Fibroblast of lung (primary cell): ENCODE results near the gene STARD9.

ENCODE experiments used
- EZH2 ChIP-seq: IDR thresholded peaks from 2 replicates; pipeline ENCODE4 v1.5.1; 2012; ENCODE audit warnings: low read length, control low read depth, mild to moderate bottlenecking; ENCODE audit errors: missing control alignments
- TF ChIP-seq, protein P1 (sequence below), 2 donors: IDR thresholded peaks in 1 of 2; conservative IDR thresholded peaks in 1 of 2; 1 replicate in 1 of 2; 2 replicates in 1 of 2; pipeline ENCODE4 v1.5.1; 2011 to 2012; ENCODE audit warnings: low read length in 2 of 2, control low read depth in 1 of 2, inconsistent platforms in 1 of 2, low read depth in 1 of 2, mild to moderate bottlenecking in 1 of 2

DNA sequence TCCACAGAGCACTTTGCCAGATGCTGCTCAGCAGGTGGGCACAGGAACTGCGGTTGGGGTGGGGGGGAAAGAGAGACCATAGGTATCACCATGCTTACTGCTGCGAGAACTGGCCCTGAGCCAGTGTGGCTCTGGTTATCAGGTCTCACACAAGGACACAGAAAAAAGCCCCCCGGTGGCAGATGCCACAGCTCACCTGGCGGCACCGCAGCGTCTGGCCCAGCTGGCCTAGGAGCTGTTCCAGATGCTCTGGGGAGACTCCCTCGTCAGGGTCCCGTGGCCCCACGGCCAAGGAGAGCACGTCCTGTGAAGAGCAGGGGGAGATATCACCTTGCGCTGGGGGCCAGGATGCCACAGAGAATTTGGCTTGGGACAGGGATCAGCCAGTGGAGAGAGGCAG, 150.7 kb downstream of the STARD9 start:
- TF ChIP-seq, protein P1, sequence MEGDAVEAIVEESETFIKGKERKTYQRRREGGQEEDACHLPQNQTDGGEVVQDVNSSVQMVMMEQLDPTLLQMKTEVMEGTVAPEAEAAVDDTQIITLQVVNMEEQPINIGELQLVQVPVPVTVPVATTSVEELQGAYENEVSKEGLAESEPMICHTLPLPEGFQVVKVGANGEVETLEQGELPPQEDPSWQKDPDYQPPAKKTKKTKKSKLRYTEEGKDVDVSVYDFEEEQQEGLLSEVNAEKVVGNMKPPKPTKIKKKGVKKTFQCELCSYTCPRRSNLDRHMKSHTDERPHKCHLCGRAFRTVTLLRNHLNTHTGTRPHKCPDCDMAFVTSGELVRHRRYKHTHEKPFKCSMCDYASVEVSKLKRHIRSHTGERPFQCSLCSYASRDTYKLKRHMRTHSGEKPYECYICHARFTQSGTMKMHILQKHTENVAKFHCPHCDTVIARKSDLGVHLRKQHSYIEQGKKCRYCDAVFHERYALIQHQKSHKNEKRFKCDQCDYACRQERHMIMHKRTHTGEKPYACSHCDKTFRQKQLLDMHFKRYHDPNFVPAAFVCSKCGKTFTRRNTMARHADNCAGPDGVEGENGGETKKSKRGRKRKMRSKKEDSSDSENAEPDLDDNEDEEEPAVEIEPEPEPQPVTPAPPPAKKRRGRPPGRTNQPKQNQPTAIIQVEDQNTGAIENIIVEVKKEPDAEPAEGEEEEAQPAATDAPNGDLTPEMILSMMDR (conservative IDR thresholded peaks at IDR 0.05 in 1 of 2, IDR thresholded peaks at IDR 0.05 in 1 of 2; ENCODE audit: low read depth in 1 of 2, low read length in 2 of 2), result no peak
- TF ChIP-seq EZH2, result no peak
